Activated naive CD4-positive, alpha-beta T cell (primary cell): ENCODE data around the gene TJP3.

Experiments
- DNase-seq, 4 experiments: peaks; one replicate each; lab custom pipeline; 2025; lab: John Stamatoyannopoulos, UW

Gene TJP3

DNA sequence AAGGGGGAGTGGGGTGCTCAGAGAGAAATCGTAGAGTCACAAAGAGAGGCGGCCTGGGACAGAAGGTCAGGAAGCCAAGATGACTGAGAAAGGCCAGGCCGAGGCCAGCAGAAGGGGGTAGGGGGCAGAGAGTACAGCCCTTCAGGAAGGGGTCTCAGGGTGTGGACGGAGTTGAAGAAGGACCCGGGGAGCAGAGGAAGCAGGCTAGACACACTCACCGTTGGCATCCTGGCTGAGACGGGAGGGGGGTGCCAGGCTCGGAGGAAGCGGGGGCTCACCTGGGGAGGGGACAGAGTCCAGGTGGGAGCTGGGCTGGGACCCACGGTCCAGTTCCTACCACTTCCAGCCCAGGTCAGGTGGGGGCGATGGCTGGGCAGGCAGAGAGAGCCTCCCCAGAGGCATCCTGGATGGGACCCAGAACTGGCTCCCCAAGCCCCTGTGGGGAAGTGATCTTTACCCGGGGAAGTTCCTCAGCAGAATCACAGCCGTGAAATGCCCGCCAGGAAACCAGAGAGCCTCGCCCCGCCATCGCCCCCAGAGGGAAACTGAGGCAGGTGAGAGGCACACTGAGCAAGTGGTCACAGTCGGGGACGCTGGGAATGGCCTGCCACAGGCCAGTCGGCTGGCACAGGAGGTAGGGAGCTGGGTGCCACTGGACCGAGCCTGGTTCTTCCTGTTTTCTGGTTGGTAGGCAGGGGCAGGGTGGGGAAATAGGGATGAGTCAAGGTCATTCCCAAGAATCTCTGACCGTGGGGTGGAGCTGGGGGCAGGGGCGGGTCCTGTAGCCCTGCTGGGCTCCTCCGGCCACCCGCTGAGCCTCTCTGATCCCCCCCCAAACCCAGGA lies 76.6 kb downstream of the TJP3 start:
- DNase-seq: no peak

DNA sequence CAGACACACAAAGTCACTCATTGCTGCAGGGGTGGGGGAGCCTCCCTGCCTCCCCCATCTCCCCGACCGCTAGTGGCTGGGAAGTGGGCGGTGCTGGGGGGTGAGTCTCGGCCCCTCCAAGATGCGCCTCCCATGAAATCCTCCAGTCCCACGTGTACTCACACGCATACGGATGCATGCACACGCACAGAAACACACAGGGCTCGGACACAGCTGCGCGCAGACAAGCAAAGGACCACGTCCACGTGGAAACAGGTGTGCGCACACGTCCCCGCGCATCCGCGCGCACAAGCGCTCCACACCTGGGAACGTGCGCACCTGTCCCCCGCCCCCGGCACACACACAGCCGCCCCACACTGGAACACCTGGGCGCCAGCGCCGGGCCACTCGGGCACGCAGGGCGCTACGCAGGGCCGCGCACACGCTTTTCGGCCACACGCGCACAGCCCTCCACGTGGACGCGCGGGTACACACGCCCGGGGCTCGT lies 77.3 kb downstream of the TJP3 start:
- no peak for DNase-seq

DNA sequence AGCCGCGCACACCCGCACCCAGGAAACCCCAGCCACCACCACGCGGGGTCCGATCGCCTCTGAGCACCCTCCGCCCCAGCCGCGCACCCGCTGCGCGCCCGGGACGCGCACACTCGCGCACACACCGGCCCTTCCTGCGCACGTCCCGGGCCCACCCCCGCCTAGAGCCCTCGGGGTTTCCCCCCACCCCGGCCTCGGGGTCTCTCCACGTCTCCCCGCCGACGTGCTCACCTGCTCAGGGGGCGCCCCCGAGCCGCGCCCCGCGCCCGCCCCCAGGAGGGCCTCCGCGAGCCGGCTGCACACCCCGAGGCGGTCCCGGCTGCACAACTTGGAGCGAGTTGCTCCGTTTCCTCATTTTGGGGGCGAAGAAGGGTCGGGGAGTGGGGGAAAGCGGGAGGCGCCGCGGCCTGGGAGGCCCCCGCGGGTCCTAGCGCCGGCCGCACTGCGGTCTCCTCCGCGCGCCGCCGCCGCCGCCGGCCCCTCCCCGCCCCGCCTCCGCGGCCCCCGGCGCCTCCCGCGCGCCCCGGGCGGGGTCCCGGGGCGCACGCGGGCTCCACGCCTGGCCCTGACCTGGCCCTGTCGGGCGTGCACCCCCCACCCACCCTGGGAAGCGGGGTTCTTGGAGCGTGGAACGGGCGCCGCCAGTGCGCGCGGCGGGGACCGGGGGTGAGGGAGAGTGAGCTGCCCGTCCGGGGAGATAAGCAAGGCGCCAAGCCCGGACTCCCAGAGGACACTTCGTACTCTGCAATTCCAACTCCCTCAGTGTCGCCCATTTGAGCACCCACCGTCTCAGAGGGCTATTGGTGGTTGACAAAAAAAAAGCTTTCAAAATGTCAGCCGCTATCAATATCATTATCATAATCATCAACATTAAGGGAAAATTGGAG lies 78.0 kb downstream of the TJP3 start, which contains the start of gene MATK:
Gene MATK, minus strand, starts transcription at position 444 of the 887 bp plus-strand sequence. CDS start 1,246 bp downstream, outside the sequence.
- no peak for DNase-seq

DNA sequence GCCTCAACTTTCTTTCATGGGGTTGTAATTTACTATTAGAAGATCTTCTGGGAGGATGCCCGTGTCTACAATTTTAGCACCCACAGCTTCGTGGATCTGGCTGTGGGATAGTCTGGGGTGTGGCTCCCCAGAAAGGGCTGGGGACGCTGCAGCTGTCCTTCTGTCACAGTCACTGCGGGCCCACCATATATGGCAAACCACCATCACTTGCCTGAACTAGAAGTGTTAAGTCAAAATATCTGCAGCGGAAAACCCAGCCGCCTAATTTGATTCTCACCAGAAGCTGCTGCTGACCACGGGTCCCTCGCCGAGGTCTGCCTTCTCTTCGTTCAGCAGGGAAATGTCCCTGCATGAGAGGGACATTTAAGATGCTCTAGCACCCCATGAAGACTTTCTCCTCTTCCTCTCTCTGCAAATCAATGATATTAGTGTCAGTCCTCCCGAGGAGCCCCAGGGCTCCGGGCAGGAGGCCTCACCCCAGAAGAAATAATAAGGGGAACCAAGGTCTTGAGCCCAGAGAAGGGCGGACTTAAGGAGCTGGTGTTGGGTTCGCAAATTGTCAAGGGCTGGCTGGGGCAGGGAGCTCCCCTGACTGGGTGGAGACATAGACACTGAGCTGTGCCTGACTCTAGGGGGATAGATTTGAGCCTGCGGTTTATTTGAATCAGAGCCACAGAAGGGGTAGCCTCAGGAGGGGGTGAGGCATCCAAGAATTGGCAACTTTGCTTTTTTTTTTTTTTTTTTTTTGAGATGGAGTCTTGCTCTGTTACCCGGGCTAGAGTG lies 81.0 kb downstream of the TJP3 start:
- DNase-seq: no peak

DNA sequence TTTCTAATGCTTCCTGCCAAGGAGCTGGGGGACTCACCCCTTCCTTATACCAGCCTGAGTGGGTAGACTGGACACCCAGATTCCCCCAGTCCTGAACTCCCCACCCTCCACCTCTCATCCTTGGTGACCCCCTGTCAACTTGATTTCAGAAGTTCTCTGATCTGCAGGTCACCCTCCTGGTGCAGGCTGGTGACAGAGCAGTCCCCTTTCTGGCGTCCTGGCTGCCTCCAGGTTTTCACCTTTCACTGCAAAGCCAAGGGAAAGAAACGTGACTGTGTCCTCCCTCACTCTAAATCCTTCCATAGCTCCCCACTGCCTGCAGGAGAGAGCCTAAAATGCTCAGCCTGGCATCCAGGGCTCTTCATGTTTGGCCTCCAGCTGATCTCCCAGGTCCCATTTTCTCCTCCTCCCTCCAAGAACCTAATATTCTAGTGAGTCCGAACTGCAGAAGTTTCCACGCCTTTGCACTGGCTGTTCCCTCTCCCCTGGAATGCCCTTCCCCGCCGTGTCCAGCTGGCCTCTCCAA lies 82.1 kb downstream of the TJP3 start:
- no peak for DNase-seq

DNA sequence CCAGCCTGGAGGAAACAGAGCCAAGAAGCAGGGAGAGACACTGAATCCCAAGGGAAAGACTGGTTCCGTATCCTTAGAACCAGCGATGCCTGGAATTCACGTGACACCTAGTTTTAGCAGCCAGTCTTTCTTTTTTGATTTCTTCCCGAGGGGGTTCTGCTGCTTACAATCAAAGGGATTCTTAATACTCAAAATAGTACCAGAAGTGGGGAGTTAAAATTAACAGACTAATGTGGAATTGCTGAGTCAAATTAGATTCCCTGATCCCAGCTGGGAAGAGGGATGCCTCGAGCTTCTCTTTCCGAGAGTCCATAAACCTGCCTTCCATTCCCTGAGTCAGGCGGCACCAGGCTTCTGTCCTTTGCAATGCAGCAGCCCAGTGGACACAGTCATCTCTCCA lies 82.8 kb downstream of the TJP3 start:
- no peak for DNase-seq

DNA sequence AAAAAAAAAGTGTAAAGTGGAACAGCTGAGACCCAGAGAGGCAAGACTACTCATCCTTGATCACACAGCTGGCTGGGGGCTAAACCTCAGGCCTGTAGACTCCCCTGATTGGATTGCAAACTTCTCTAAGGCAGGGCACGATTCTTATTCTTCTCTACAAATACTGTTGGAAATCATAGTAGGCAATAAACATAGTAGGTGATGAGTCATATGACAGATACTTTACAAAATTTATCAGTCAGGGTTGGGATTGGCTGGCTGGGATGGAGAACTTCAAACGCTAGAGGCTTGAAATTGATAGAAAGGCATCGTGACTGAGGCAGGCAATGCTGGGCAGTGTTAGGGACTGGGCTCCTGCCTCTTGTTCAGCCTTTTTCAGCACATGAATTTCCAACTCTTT lies 83.9 kb downstream of the TJP3 start:
- no peak for DNase-seq

DNA sequence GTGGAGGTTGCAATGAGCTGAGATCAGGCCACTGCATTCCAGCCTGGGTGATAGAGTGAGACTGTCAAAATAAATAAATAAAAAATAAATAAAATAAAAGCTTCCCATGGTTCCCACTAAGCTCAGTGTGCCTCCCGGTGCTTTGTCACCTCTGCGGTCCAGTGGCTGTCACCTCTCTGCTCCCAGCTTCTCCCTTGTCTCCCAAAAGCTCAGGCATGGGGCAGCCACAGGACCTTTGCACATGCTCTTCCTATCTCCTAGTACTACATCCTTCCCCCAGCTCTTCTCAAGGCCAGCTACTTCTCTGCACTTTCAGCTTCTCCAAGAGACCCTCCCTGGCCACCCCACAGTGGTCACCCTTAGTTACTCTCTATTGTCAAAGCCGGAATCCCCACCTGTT lies 85.6 kb downstream of the TJP3 start:
- no peak for DNase-seq

DNA sequence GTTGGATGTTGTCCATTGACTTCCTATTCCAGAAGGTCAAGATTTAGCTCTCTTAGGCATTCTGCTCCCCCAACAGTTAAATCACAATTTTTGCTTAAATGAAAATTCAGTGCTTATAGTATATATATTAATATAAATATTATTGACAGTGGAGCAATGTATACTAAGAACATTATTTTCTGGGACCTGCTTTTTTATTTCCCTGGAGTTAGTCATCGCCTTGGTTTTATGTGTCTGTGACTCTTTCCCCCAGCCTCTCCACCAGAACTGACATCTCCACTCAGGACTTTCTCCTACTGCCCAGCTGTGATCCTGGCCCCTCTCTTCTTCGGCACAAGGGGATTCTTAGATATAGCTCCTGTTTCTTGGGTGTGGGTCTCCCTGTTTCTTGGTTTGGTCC lies 88.2 kb downstream of the TJP3 start:
- no peak for DNase-seq

DNA sequence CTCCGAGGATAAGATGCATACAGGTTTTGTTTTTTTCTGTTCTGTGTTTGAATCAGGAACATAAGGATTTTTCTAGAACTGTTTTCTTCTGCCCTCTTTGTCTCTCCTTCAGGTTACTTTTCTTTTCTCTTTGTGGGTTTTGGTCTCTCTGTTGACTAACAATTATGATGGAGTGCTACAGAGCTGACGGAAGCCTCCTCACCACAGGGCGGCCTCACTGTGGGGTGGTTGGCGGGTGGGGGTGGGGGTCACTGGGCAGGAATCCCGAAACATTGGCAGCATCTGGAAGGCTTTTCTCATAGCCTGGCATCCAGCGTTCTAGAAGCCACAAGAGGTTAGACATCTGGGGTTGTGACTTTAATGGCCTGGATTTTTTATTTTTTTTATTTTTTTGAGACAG lies 90.0 kb downstream of the TJP3 start:
- peak in 1 of 4 experiments; percentile 18 for DNase-seq
